ENCODE results near the gene S100PBP. TPM values are rescaled to one million over a fixed set of nuclear protein-coding genes. Genes with fewer than 3 reads are reported as not detected.

S100PBP gene
- total and polyA plus RNA-seq, 10 of the 15 experiments (the other 5 are each of a cell fraction or from before 2014, with no cell fraction given) = 17.0 to 98.3 (median 40.6) TPM

DNA sequence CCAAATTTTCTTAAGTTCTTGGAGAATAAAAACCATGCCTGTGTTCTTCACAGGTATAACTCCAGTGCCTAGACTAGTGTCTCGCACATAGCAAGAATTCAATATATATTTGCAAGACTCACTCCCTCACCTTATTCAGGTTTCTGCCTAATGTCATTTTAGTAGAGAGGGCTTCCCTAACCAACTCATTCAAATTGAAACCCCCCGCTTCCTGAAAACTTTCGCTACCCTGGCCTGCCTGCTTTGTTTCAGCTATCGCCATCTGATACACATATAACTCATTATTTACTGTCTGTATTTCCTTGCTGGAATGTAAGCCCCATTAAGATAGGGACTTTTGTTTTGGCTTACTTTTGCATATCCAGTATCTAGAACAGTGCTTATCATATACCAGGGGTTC, 8.9 kb upstream of the S100PBP start:
- peaks cover 15 to 28% of the 10 kb centered on the region in 2 experiments for H3K36me3 ChIP-seq (ENCODE audit: control insufficient read depth in 2 of 2, insufficient read depth in 2 of 2, low read length in 1 of 2)
- SMC1A ChIA-PET (ENCODE audit: uncharacterized antibody, unreplicated experiment) = no interaction called here

More for the DNA sequence above, 8.9 kb upstream of the S100PBP start:
- in situ Hi-C loops (cut with MboI) = no loop called here
- Histone ChIP-seq H3K9ac (ENCODE audit: control insufficient read depth, insufficient read depth, low read length) (no peak overlapping the region), H3K27me3 (replicated peaks in 1 of 2; ENCODE audit: control insufficient read depth in 2 of 2, insufficient read depth in 2 of 2, low read length in 1 of 2) (no peaks in the 10 kb centered on the region), H3K79me2 (ENCODE audit: control insufficient read depth, insufficient read depth, low read length) (peaks cover 34% of the 10 kb centered on the region), H3K27ac (ENCODE audit: control insufficient read depth, insufficient read depth) (no peak overlapping the region), H3K4me3 (no peak overlapping the region), H2AFZ (ENCODE audit: control insufficient read depth, low read depth, low read length) (no peak overlapping the region), H3K9me3 (replicated peaks; ENCODE audit: control insufficient read depth, insufficient read depth, low read length) (no peaks in the 10 kb centered on the region; the same call in 2 of the 3 replicates), H3K4me1 (ENCODE audit: control insufficient read depth, insufficient read depth, low read length) (peaks cover 6% of the 10 kb centered on the region; the same call in 1 of the 2 replicates), H3K4me2 (ENCODE audit: control insufficient read depth, insufficient read depth) (no peak overlapping the region), H4K20me1 (ENCODE audit: control insufficient read depth, insufficient read depth) (peaks cover 4% of the 10 kb centered on the region)
- WGBS (ENCODE audit: insufficient coverage, insufficient replicate concordance, low lambda C conversion rate, missing lambda C conversion rate) = 46% methylated on average over 4 of the region's 4 CpGs
- DNase-seq (ENCODE audit: low read depth, low spot score) (no peak), FAIRE-seq (no peak), ATAC-seq (no peak; the same call in 2 of the 3 replicates)
- BruUV-seq (replicated peaks) = no TSS peak
- intact Hi-C loops (cut with micrococcal nuclease; ENCODE audit: unreplicated experiment) = no loop called here
- ChIA-PET POLR2A (no interaction called here), CTCF (no interaction called here), RAD21 (ENCODE audit: unreplicated experiment) (no interaction called here)
- TF ChIP-seq JUNB (IDR thresholded peaks at IDR 0.05) = peak; percentile 27; the same call in 1 of the 2 replicates
- TF ChIP-seq POLR2AphosphoS5 (IDR thresholded peaks at IDR 0.05; ENCODE audit: low read length) = no peak
- no peak for TF ChIP-seq BHLHE40 (IDR thresholded peaks at IDR 0.05; ENCODE audit: borderline replicate concordance in 1 of 2, low read depth in 2 of 2, low read length in 1 of 2)
- no peak for TF ChIP-seq FOXK2 (IDR thresholded peaks at IDR 0.05)
- TF ChIP-seq PAX5 (IDR thresholded peaks at IDR 0.05; ENCODE audit: borderline replicate concordance, low read depth, low read length) = no peak
- TF ChIP-seq, protein P1, sequence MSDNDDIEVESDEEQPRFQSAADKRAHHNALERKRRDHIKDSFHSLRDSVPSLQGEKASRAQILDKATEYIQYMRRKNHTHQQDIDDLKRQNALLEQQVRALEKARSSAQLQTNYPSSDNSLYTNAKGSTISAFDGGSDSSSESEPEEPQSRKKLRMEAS (IDR thresholded peaks at IDR 0.05; ENCODE audit: low read depth, low read length) = no peak
- TF ChIP-seq, protein P2, sequence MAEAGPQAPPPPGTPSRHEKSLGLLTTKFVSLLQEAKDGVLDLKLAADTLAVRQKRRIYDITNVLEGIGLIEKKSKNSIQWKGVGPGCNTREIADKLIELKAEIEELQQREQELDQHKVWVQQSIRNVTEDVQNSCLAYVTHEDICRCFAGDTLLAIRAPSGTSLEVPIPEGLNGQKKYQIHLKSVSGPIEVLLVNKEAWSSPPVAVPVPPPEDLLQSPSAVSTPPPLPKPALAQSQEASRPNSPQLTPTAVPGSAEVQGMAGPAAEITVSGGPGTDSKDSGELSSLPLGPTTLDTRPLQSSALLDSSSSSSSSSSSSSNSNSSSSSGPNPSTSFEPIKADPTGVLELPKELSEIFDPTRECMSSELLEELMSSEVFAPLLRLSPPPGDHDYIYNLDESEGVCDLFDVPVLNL (IDR thresholded peaks at IDR 0.05; ENCODE audit: low read depth, low read length) = no peak
- 0 out of 2 replicates have a peak, but pooled peaks have one; percentile 47 for TF ChIP-seq SPI1 (IDR thresholded peaks at IDR 0.05; ENCODE audit: borderline replicate concordance, insufficient read depth, low read depth, low read length)
- no peak for TF ChIP-seq ZBED1 (IDR thresholded peaks at IDR 0.05; ENCODE audit: borderline replicate concordance)
- no peak for TF ChIP-seq SUZ12 (IDR thresholded peaks at IDR 0.05; ENCODE audit: unreplicated experiment)
- no peak for TF ChIP-seq CREM (IDR thresholded peaks at IDR 0.05; ENCODE audit: low read depth)
- no peak for TF ChIP-seq RBBP5 (conservative IDR thresholded peaks at IDR 0.05)
- TF ChIP-seq, protein P3, sequence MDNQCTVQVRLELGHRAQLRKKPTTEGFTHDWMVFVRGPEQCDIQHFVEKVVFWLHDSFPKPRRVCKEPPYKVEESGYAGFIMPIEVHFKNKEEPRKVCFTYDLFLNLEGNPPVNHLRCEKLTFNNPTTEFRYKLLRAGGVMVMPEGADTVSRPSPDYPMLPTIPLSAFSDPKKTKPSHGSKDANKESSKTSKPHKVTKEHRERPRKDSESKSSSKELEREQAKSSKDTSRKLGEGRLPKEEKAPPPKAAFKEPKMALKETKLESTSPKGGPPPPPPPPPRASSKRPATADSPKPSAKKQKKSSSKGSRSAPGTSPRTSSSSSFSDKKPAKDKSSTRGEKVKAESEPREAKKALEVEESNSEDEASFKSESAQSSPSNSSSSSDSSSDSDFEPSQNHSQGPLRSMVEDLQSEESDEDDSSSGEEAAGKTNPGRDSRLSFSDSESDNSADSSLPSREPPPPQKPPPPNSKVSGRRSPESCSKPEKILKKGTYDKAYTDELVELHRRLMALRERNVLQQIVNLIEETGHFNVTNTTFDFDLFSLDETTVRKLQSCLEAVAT (IDR thresholded peaks at IDR 0.05) = no peak

All from GM12878 (cell line).